LHCN-M2 (cell line): Measurements from ENCODE around the gene CHSY3. TPM values are rescaled to one million over a fixed set of nuclear protein-coding genes. Genes with fewer than 3 reads are reported as not detected.

Experiments
- DNase-seq: peaks from one replicate; pipeline ENCODE4 v3.0.0-alpha.2; 2012; ENCODE audit warnings: low read depth
- polyA plus RNA-seq: library from polyadenylated mRNA; unstranded; fragments of >200 nt; gene quantifications from one replicate; pipeline ENCODE4 v1.2.1, GENCODE V29; 2012; ENCODE audit warnings: missing spikeins
- total RNA-seq: library from RNA; depleted of rRNA; stranded (reverse); fragments of >200 nt; gene quantifications from 2 replicates; pipeline ENCODE4 v1.2.3, GENCODE V29; 2014; rRNA removed

CHSY3 gene
- total RNA-seq = 7.6 and 9.9 TPM in 2 replicates
- 3.8 TPM for polyA plus RNA-seq

- peak; percentile 81 for DNase-seq
Measured at GRCh38 chr5:129904102-129904666, at the start of gene CHSY3. Gene CHSY3 (plus strand): TSS chr5:129904465.

DNA sequence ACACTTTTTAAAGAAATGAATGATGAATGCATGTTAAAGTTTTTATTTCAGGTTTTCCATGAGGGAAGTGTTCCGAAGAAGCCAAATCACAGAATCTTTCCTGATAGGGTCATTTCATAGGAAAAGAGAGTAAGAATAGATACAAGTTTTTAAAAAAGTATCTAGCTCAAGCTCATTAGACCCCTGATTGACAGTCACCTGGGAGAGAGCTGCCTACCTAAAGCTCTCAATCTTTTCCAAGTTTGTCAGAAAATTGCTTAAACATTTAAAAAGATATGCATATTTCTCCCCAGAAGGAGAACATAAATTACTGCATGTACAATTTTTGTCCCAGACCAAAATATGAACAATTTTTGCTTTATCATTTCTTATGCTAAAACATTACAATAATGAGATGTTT is 47.9 kb upstream of the CHSY3 start:
- DNase-seq = no peak

DNA sequence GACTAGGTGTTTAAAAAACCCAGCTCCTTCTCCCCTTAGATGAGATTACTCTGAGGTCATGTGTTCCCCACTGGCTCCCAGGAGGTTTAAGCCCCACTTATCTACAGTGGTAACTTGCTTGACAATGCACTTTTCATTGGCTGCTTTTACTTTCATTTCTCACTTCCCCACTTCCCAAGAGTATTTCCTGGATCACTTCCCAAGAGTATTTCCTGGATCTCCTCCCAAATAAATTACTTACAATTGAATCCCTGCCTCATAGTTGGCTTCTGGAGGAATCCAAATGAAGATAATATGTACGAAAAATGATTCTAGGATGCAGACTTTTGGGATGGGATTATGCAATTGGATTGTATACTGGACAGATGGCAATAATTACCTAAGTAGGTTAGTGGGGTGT is 47.1 kb upstream of the CHSY3 start:
- DNase-seq = no peak

DNA sequence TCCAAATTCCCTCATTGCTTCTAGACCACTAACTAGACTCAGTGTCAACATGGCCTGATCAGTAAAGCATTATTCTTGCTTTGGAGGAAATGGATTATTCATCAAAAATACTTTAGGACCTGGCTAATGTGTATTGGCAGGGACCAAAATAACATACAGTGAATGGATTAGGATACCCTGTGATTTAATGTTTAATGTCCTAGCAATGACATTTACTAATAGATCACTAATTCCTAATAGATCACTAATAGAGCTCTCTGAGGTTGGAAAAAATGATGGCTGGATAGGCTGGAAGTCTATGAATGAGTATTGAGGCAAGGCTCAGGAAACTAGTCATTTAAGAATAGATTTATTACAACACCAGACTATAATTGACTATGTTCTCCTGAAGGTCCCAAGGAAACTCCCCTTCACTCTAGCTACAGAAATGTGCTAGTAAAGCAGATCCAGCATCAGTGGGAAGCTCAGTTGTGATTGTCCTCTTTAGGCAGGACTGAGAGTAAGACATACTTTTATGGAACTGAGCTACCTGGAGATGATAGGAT is 46.1 kb upstream of the CHSY3 start:
- DNase-seq = no peak

GRCh38 chr5:129884322-129884721 is 19.9 kb upstream of the CHSY3 start:
- DNase-seq = no peak

GRCh38 chr5:129899454-129899853 is 4.8 kb upstream of the CHSY3 start:
- peak; percentile 36 for DNase-seq

GRCh38 chr5:129902816-129903215 is 1.4 kb upstream of the CHSY3 start:
- no peak for DNase-seq

GRCh38 chr5:129903466-129904101 is 681 bp upstream of the CHSY3 start:
- no peak for DNase-seq

GRCh38 chr5:129904667-129905472 is 605 bp downstream of the CHSY3 start:
- peak; percentile 14 for DNase-seq

DNA sequence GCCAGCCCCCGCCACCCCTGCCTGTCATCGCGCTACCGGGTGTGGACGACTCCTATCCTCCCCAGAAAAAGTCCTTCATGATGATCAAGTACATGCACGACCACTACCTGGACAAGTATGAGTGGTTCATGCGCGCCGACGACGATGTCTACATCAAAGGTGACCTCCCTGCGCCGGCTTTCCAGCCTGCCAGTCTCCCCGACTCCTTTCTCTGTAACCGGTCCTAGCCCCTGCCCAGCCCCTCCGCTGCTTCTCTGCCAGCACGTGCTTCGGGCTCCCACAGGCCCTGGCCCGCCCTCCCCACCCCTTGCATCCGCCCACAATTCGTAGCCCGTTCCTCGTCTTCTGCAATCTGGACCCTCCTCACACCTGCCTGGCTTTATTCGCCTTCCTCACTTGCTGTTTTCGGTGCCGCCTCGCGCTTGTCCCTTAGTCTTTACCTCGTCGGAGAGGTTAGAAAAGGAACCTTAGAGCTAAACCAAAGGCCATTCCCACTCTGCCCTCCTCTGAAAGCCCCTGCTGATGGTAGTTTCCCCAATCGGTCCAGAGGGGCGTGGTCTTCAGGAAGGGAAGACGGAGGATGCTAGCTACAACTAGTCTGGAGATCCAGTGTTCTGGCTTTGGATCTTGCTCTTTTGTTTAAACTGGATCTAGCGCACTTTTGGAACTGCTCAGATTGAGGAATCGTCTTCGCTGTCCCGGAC is 1.4 kb downstream of the CHSY3 start:
- peak; percentile 35 for DNase-seq

- DNase-seq = peak; percentile 77
Measured at GRCh38 chr5:129906177-129906887, 2.1 kb downstream of the CHSY3 start.

GRCh38 chr5:129909225-129909624 is 5.0 kb downstream of the CHSY3 start:
- DNase-seq = no peak

GRCh38 chr5:129912601-129913255 is 8.5 kb downstream of the CHSY3 start:
- DNase-seq = no peak

GRCh38 chr5:129915415-129915814 is 11.2 kb downstream of the CHSY3 start:
- DNase-seq = no peak

GRCh38 chr5:129917224-129917623 is 13.0 kb downstream of the CHSY3 start:
- DNase-seq = no peak

DNA sequence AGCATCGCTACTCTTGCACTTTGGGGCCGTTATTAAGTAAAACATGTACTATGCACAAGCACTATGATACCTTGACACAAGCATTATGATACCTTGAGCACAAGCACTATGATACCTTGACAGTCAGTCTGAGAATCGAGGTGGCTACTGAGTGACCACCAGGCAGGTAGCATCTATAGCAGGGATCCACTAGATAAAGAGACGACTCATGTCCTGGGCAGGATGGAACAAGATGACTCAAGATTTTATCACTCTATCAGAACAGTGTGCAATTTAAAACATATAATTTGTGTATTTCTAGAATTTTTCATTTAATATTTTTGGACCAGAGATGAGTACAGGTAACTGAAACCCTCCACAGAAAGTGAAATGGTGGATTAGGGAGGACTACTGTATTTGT is 16.9 kb downstream of the CHSY3 start:
- no peak for DNase-seq

GRCh38 chr5:129930221-129930620 is 26.0 kb downstream of the CHSY3 start:
- no peak for DNase-seq

DNA sequence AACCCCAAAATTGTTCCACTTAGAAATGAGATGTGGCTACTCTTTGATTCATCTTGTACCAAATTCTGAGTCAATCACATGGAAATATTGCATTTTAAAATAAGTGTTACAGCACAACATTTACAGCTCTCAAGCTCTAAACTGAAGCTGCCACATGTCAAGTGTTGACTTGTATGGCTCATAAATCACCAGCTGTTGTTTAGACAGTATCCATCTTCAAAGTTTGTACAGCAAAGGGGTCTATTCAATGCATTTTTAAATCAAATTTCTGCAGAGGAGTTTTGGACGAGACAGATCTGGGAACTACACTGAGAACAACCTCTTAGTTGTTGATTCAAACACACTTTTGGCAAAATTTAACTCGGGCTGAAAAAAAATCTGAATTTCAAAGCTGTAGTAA is 31.4 kb downstream of the CHSY3 start:
- peak; percentile 43 for DNase-seq

DNA sequence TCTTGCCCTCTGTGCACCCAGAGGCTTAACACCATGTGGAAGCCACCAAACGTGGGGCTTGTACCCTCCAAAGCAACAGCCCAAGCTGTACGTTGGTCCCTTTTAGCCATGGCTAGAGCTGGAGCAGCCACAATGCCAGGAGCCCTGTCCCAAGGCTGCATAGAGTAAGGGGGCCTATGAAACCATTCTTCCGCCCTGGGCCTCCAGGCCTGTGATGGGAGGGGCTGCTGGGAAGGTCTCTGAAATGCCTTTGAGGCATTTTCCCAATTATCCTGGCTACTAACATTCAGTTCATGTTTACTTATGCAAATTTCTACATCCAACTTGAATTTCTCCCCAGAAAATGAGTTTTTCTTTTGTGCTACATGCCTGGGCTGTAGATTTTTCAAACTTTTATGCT is 33.8 kb downstream of the CHSY3 start:
- DNase-seq = no peak

GRCh38 chr5:129943936-129944335 is 39.7 kb downstream of the CHSY3 start:
- no peak for DNase-seq

DNA sequence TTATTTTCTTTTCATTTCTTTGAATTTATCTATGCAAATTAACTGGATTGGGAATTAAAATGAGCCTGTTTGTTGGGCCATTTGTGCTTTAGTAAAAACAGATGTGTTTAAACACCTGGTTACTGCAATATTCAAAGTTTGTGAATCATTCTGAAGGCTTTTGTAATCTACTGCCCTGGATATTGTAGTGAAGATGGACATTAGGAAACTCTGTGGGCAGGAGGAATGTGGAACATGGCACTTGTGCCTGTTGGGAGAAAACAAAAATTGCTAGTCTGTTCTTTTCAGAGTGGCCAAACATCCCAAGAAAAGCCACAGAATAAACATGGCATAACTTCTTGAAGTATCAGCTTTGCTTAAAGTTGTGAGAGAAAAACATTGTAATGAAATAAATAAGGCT is 40.8 kb downstream of the CHSY3 start:
- DNase-seq = peak; percentile 93
